ENCODE results near the gene ZFYVE19. TPM values are rescaled to one million over a fixed set of nuclear protein-coding genes. Genes with fewer than 3 reads are reported as not detected.

The ZFYVE19 gene
- total and polyA plus RNA-seq, 2 of the 13 experiments (the other 11 are each of a cell fraction or from before 2014, with no cell fraction given) = 23.3 to 44.0 TPM

DNA sequence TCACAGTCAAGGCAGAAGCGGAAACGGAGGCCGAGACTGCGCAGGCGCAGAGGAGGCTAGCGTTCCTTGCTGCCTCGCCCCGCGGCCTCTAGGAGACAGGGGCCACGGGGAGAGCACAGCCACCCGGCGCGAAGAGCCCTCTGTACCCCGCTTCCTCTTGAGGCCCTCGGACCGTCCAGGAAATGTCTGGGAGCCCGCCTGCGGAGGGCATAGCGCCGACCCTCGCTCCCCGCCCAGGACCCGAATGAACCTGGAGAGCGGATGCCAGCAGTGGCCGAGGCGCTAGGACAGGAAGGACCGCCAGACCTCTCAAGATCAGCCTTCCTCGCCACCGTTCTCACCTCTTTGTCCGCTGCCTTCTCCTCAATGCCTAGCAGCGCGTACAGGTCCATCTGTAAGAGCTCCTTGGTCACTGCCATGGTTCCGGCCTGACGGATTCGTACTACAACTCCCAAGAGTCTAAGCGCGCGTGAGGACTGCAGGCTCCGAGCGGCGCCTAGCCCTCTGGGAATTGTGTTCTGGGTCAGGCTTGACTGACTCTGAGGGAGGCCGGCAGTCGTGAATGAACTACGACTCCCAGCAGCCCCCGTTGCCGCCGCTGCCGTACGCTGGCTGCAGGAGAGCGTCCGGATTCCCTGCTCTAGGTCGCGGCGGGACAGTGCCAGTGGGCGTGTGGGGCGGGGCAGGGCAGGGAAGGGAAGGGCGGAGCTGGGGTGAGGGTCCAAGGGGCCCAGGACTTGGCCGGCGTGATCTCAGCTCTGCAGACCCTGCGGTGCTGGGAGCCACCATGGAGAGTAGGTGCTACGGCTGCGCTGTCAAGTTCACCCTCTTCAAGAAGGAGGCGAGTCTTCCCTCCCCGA, at the start of gene ZFYVE19, which contains the start of gene DNAJC17 (continued):
- peak; percentile 62; the same call in 1 of the 2 replicates for TF ChIP-seq MEIS2 (CRISPR knock-in tag; IDR thresholded peaks at IDR 0.05)
- peak; percentile 98 for TF ChIP-seq ZBTB7A (CRISPR knock-in tag; IDR thresholded peaks at IDR 0.05)
- TF ChIP-seq GTF2F1 (IDR thresholded peaks at IDR 0.05; ENCODE audit: low read length) = no peak
- peak; percentile 84 for TF ChIP-seq ZNF563 (CRISPR knock-in tag; IDR thresholded peaks at IDR 0.05)
- TF ChIP-seq ATAD3A (CRISPR knock-in tag; IDR thresholded peaks at IDR 0.05) = no peak
- peak; percentile 66; the same call in 1 of the 2 replicates for TF ChIP-seq PHF20 (CRISPR knock-in tag; IDR thresholded peaks at IDR 0.05)
- TF ChIP-seq ARID2 (CRISPR knock-in tag; IDR thresholded peaks at IDR 0.05; ENCODE audit: borderline replicate concordance) = 0 out of 2 replicates have a peak, but pooled peaks have one; percentile 75
- peak; percentile 85; the same call in 1 of the 2 replicates for TF ChIP-seq ZNF550 (CRISPR knock-in tag; IDR thresholded peaks at IDR 0.05; ENCODE audit: borderline replicate concordance)
- peak in 1 of 2 experiments; percentile 6; a peak in 1 of 4 replicates for TF ChIP-seq KLF16 (CRISPR knock-in tag; IDR thresholded peaks at IDR 0.05)
- TF ChIP-seq RNF2 (conservative IDR thresholded peaks at IDR 0.05; ENCODE audit: low read depth) = no peak
- TF ChIP-seq HNF4A (CRISPR knock-in tag; IDR thresholded peaks at IDR 0.05) = peak; percentile 70; the same call in 1 of the 2 replicates
- TF ChIP-seq, protein P1, sequence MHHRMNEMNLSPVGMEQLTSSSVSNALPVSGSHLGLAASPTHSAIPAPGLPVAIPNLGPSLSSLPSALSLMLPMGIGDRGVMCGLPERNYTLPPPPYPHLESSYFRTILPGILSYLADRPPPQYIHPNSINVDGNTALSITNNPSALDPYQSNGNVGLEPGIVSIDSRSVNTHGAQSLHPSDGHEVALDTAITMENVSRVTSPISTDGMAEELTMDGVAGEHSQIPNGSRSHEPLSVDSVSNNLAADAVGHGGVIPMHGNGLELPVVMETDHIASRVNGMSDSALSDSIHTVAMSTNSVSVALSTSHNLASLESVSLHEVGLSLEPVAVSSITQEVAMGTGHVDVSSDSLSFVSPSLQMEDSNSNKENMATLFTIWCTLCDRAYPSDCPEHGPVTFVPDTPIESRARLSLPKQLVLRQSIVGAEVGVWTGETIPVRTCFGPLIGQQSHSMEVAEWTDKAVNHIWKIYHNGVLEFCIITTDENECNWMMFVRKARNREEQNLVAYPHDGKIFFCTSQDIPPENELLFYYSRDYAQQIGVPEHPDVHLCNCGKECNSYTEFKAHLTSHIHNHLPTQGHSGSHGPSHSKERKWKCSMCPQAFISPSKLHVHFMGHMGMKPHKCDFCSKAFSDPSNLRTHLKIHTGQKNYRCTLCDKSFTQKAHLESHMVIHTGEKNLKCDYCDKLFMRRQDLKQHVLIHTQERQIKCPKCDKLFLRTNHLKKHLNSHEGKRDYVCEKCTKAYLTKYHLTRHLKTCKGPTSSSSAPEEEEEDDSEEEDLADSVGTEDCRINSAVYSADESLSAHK (CRISPR knock-in tag; IDR thresholded peaks at IDR 0.05; ENCODE audit: borderline replicate concordance) = no peak
- TF ChIP-seq ZNF782 (CRISPR knock-in tag; IDR thresholded peaks at IDR 0.05; ENCODE audit: borderline replicate concordance) = no peak
- TF ChIP-seq, protein P2, sequence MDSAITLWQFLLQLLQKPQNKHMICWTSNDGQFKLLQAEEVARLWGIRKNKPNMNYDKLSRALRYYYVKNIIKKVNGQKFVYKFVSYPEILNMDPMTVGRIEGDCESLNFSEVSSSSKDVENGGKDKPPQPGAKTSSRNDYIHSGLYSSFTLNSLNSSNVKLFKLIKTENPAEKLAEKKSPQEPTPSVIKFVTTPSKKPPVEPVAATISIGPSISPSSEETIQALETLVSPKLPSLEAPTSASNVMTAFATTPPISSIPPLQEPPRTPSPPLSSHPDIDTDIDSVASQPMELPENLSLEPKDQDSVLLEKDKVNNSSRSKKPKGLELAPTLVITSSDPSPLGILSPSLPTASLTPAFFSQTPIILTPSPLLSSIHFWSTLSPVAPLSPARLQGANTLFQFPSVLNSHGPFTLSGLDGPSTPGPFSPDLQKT (CRISPR knock-in tag; IDR thresholded peaks at IDR 0.05; ENCODE audit: borderline replicate concordance) = no peak
- 0 out of 2 replicates have a peak, but pooled peaks have one; percentile 39 for TF ChIP-seq ZNF317 (CRISPR knock-in tag; IDR thresholded peaks at IDR 0.05)
- 0 out of 2 replicates have a peak, but pooled peaks have one; percentile 20 for TF ChIP-seq KLF9 (CRISPR knock-in tag; IDR thresholded peaks at IDR 0.05; ENCODE audit: low read depth)
- peak; percentile 93 for TF ChIP-seq ELF1 (CRISPR knock-in tag; IDR thresholded peaks at IDR 0.05)
- peak; percentile 46; the same call in 1 of the 2 replicates for TF ChIP-seq DR1 (CRISPR knock-in tag; IDR thresholded peaks at IDR 0.05)
- peak; percentile 53; the same call in 1 of the 2 replicates for TF ChIP-seq ZNF747 (CRISPR knock-in tag; IDR thresholded peaks at IDR 0.05; ENCODE audit: borderline replicate concordance)
- no peak; the same call in 1 of the 2 replicates for TF ChIP-seq AHR (CRISPR knock-in tag; IDR thresholded peaks at IDR 0.05)
- peak in 1 of 2 experiments; percentile 4; a peak in 1 of 4 replicates for TF ChIP-seq MAFK (conservative IDR thresholded peaks at IDR 0.05 in 1 of 2, IDR thresholded peaks at IDR 0.05 in 1 of 2; ENCODE audit: low read length in 2 of 2)
- TF ChIP-seq, protein P3, sequence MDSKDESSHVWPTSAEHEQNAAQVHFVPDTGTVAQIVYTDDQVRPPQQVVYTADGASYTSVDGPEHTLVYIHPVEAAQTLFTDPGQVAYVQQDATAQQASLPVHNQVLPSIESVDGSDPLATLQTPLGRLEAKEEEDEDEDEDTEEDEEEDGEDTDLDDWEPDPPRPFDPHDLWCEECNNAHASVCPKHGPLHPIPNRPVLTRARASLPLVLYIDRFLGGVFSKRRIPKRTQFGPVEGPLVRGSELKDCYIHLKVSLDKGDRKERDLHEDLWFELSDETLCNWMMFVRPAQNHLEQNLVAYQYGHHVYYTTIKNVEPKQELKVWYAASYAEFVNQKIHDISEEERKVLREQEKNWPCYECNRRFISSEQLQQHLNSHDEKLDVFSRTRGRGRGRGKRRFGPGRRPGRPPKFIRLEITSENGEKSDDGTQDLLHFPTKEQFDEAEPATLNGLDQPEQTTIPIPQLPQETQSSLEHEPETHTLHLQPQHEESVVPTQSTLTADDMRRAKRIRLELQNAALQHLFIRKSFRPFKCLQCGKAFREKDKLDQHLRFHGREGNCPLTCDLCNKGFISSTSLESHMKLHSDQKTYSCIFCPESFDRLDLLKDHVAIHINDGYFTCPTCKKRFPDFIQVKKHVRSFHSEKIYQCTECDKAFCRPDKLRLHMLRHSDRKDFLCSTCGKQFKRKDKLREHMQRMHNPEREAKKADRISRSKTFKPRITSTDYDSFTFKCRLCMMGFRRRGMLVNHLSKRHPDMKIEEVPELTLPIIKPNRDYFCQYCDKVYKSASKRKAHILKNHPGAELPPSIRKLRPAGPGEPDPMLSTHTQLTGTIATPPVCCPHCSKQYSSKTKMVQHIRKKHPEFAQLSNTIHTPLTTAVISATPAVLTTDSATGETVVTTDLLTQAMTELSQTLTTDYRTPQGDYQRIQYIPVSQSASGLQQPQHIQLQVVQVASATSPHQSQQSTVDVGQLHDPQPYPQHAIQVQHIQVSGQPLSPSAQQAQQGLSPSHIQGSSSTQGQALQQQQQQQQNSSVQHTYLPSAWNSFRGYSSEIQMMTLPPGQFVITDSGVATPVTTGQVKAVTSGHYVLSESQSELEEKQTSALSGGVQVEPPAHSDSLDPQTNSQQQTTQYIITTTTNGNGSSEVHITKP (CRISPR knock-in tag; IDR thresholded peaks at IDR 0.05; ENCODE audit: low read depth) = peak; percentile 53; the same call in 1 of the 2 replicates
- no peak for TF ChIP-seq ZNF30 (CRISPR knock-in tag; IDR thresholded peaks at IDR 0.05)

All from HepG2 (cell line).